HG03469 (cell line): ENCODE results near the gene CENPP.

Source experiments
- ATAC-seq: cut with Tn5 transposase; IDR thresholded peaks from one replicate; pipeline ENCODE4 v1.9.1; 2021; ENCODE audit warnings: mild to moderate bottlenecking, moderate library complexity, moderate number of reproducible peaks; ENCODE audit not compliant: unreplicated experiment

The CENPP gene

GRCh38 chr9:92650839-92651621, 325.3 kb downstream of the CENPP start:
- no peak for ATAC-seq

GRCh38 chr9:92652461-92652860, 326.7 kb downstream of the CENPP start:
- ATAC-seq = no peak

- no peak for ATAC-seq
Measured at GRCh38 chr9:92654481-92655301, 328.9 kb downstream of the CENPP start.

- ATAC-seq = no peak
Measured at GRCh38 chr9:92655366-92655765, 329.6 kb downstream of the CENPP start.

GRCh38 chr9:92655896-92656536, 330.3 kb downstream of the CENPP start:
- ATAC-seq = no peak

- ATAC-seq = no peak
Measured at GRCh38 chr9:92656537-92656925, 330.8 kb downstream of the CENPP start.

- no peak for ATAC-seq
Measured at GRCh38 chr9:92657296-92658094, 331.7 kb downstream of the CENPP start.

- ATAC-seq = no peak
Measured at GRCh38 chr9:92658176-92658575, 332.4 kb downstream of the CENPP start.

- ATAC-seq = no peak
Measured at GRCh38 chr9:92658611-92659010, 332.9 kb downstream of the CENPP start.

GRCh38 chr9:92659601-92660000, 333.8 kb downstream of the CENPP start:
- no peak for ATAC-seq

GRCh38 chr9:92660266-92660665, 334.5 kb downstream of the CENPP start:
- no peak for ATAC-seq

GRCh38 chr9:92661127-92661526, 335.4 kb downstream of the CENPP start:
- ATAC-seq = no peak

- no peak for ATAC-seq
Measured at GRCh38 chr9:92661743-92662142, 336.0 kb downstream of the CENPP start.

GRCh38 chr9:92663126-92663525, 337.4 kb downstream of the CENPP start:
- ATAC-seq = no peak

- no peak for ATAC-seq
Measured at GRCh38 chr9:92663951-92664350, 338.2 kb downstream of the CENPP start.

- ATAC-seq = no peak
Measured at GRCh38 chr9:92664394-92665152, 338.8 kb downstream of the CENPP start.

GRCh38 chr9:92665836-92666235, 340.1 kb downstream of the CENPP start:
- ATAC-seq = no peak

- ATAC-seq = no peak
Measured at GRCh38 chr9:92666236-92666635, 340.5 kb downstream of the CENPP start.

- no peak for ATAC-seq
Measured at GRCh38 chr9:92666912-92667532, 341.3 kb downstream of the CENPP start.
